Ureter (tissue), 1 donor: Measurements from ENCODE around the gene LRRC41. TPM values are rescaled to one million over a fixed set of nuclear protein-coding genes. Genes with fewer than 3 reads are reported as not detected.
"Not testable (repeated sequence)": the region's sequence is repeated elsewhere in the genome, so short reads cannot be mapped to it uniquely, and the experiment has no call there.

Source experiments
- DNase-seq: peaks from one replicate; pipeline ENCODE4 v3.0.0-alpha.2; 2020; ENCODE audit warnings: low spot score
- total RNA-seq: library from RNA; stranded (reverse); gene quantifications from one replicate; pipeline ENCODE4 v1.2.4, GENCODE V29; 2023
- donor health status: DM: yes; HTN: yes; CAD: no.

Gene LRRC41
- total RNA-seq, 1 donor from 2014 or later, result 76.6 TPM

- DNase-seq, result not testable (repeated sequence)
Measured at GRCh38 chr1:46325285-46326076, 22.1 kb upstream of the LRRC41 start.

GRCh38 chr1:46322191-46322590 is 18.8 kb upstream of the LRRC41 start:
- not testable (repeated sequence) for DNase-seq

GRCh38 chr1:46319960-46320914 is 16.8 kb upstream of the LRRC41 start:
- DNase-seq, result not testable (repeated sequence)

GRCh38 chr1:46319301-46319700 is 15.9 kb upstream of the LRRC41 start:
- not testable (repeated sequence) for DNase-seq

- DNase-seq, result no peak
Measured at GRCh38 chr1:46317323-46317722, 13.9 kb upstream of the LRRC41 start.

GRCh38 chr1:46315669-46316403 is 12.4 kb upstream of the LRRC41 start:
- DNase-seq, result no peak

- DNase-seq, result no peak
Measured at GRCh38 chr1:46310321-46310720, 6.9 kb upstream of the LRRC41 start.

GRCh38 chr1:46309401-46310159 is 6.2 kb upstream of the LRRC41 start:
- no peak for DNase-seq

GRCh38 chr1:46306159-46306530 is 2.7 kb upstream of the LRRC41 start:
- no peak for DNase-seq

GRCh38 chr1:46303872-46304326 is 483 bp upstream of the LRRC41 start:
- DNase-seq, result no peak

GRCh38 chr1:46302641-46303037 is 777 bp downstream of the LRRC41 start:
- peak; percentile 51 for DNase-seq

GRCh38 chr1:46301808-46302640 is 1.4 kb downstream of the LRRC41 start:
- DNase-seq, result peak; percentile 56

- peak; percentile 51 for DNase-seq
Measured at GRCh38 chr1:46301406-46301807, 2.0 kb downstream of the LRRC41 start.

- DNase-seq, result no peak
Measured at GRCh38 chr1:46300673-46301405, 2.6 kb downstream of the LRRC41 start.

GRCh38 chr1:46298387-46298786 is 5.0 kb downstream of the LRRC41 start:
- DNase-seq, result no peak

GRCh38 chr1:46295306-46295705 is 8.1 kb downstream of the LRRC41 start:
- DNase-seq, result no peak

GRCh38 chr1:46289976-46290375 is 13.4 kb downstream of the LRRC41 start:
- no peak for DNase-seq

GRCh38 chr1:46289134-46289494 is 14.3 kb downstream of the LRRC41 start:
- DNase-seq, result no peak

GRCh38 chr1:46288485-46289133 is 14.8 kb downstream of the LRRC41 start:
- no peak for DNase-seq
